GM21737 (cell line): ENCODE measurements around the gene H2AZ1.
"Not testable (repeated sequence)": the region's sequence is repeated elsewhere in the genome, so short reads cannot be mapped to it uniquely, and the experiment has no call there.

Experiments
- ATAC-seq: cut with Tn5 transposase; IDR thresholded peaks from one replicate; pipeline ENCODE4 v1.9.1; 2021; ENCODE audit warnings: mild to moderate bottlenecking, moderate library complexity; ENCODE audit not compliant: unreplicated experiment

Gene H2AZ1

DNA sequence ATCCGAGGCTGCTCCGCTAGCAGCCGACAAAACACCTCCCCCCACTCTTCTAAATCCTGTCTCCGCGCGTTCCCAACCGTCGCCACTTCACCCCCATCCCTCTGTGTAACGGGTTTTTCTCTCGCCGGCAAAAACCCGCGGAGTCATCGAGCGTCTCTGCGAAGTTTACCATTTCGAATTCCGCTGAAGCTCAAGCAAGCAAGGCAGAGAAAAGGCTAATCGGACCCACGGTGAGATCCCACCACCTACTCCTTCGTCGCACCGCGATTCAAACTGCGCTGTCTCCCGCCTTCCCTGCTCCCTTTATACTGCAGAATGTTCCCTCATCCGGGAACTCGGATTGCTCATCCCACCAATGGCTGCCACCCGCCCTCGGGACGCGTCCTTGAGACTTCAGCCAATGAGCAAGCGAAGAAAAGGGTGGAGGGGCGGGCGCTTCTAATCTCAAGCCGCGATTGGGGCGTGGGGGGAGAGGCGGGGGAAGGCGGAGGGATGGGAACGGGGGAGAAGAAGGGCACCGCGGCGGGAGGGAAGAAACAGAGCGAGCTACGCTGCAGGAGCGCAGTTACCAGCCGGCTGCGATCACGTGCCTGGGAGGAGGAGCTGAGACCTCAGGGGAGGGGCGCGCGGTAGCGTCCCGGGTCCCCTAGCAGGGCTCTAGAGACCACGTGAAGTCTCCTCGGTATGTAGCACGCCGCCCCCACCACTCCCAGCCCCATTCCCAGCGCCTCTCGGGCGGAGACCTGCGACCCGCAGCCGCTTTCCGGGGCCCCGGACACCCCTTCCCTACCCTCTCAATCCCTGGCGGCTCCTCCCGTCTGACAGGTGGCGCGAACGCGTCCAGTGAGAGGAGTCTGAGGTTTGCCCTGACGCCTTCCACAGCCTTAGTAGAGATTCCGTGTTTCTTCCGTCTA is at the start of gene H2AZ1:
H2AZ1 (minus strand) TSS at position 277 of the 914 bp plus-strand sequence; CDS start at position 172, 105 bp downstream.
- ATAC-seq, result peak; percentile 51

DNA sequence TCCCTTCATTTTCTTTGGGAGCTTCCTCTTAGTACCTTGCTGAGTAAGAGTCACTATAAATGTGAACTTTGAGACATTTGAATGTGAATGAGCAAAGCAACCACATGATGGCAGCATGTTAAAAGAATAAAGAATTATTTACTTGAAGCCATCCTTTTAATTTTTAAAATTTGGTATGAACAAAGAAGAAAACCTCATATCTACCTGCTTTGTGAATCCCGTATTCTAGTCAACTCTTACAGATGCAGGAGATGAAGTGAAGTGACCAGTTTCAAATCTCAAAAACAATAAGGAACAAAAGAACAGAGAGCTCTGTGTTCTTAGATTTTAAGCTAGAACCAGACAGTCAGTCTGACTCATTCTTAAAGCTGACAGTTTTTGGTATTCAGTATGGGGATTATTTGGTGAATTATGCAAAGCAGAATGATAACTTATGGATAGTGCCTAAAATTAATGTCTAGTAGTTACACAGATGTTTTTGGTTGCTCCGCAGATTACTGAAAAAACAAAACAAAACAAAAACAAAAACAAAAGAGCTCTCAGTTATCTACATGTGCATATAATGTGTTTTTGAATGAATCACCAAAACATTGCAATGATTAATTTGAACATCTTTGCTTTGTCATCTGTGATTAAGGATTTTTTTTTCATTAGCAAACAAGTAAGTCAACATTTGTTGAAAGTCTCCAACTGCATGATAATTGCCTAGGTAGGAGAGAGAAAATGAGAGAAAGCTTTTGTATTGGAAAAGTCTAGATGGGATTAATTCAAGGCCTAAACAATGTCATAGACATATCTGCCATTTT is 48.2 kb upstream of the H2AZ1 start:
- no peak for ATAC-seq

DNA sequence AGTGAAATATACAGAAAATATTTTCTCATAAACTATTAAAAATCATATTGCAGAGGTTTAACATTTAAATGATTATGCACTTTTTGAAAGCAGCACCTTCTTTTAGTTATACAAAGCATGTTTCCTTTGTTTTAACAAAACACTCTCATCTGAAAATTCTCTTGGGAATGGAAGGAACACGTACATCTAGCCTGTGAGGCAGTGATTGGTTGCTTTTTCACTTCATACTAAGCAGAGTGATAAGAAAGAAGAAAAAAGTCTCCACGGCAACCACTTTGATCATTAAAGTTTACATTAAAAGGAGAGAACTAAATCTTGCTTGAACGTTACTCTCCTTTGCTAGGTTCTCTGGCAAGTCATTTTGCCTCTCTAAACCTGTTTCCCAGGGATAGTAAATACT is 41.7 kb upstream of the H2AZ1 start:
- no peak for ATAC-seq

DNA sequence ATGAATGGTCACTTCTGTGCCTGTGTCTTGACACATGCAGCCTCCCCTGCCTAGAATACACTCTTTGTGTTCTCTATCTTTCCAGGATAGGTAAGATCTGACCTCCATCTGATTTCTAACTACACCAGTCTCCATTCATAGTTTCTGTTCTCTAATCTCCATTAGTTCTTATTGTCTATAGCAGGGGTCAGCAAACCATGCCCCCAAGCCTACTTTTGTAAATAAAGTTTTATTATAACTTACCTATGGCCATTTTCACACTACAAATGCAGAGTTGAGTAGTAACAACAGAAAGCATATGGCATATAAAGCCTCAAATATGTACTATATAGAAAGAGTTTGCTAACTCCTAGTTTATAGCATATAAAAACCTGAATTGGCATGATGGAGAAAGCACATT is 37.6 kb upstream of the H2AZ1 start:
- ATAC-seq, result no peak

DNA sequence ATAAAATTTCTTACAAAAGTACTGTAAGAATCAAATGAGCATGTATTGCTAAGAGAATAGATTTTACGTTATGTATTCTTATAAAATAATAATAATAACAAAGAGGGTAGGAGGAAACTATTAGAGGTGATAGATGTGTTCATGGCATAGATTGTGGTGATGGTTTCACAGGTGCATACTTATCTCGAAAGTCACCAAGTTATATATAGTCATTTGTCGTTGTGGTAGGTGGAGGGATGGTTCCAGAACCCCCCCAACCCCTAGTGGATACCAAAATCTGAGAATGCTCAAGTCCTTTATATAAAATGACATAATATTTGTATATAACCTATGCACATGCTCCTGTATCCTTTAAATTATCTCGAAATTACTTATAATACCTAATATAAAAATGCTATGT is 36.7 kb upstream of the H2AZ1 start:
- no peak for ATAC-seq

DNA sequence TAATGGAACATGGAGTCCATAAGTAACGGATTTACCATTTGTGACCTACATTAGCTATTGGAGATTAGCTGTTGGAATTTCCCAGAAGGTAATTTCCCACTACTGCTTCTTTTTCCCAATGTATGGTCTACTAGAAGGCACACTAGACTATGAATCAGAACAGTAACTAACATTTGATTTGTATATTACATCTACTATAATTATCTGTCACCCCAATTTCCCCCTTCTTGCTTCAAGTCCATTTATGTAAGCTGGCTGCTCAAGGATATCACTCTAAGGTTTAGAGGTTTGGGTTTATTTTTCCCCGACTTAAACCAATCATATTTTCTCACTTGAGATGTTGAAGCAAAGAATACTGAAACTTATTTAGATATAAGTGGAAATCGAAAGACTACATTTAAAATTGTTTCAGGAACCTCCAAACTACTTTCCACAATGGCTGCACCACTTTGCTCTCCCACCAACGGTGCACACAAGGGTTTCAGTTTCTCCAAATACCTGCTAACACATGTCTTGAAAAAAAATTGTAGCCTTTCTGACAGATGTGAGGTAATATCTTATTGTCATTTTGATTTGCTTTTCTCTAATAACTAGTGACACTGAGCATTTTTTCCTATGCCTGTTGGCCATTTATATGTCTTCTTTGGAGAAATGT is 33.3 kb upstream of the H2AZ1 start:
- ATAC-seq, result no peak

DNA sequence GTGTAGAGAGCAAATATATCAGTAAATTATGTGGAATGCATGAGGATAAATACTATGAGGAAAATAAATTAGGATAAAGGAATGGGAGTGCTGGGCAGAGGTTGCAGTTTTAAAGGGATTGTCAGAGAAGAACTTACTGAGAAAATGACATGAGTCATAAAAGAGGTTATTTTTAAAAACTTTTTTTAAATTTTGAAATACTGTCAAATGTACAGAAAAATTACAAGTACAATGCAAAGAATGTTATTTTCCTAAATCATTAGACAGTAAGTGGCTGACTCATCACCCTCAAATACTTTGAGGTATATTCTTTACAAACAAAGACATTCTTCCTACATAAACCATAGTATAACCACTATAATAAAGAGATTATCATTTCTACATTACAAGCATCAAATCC is 29.8 kb upstream of the H2AZ1 start:
- no peak for ATAC-seq

DNA sequence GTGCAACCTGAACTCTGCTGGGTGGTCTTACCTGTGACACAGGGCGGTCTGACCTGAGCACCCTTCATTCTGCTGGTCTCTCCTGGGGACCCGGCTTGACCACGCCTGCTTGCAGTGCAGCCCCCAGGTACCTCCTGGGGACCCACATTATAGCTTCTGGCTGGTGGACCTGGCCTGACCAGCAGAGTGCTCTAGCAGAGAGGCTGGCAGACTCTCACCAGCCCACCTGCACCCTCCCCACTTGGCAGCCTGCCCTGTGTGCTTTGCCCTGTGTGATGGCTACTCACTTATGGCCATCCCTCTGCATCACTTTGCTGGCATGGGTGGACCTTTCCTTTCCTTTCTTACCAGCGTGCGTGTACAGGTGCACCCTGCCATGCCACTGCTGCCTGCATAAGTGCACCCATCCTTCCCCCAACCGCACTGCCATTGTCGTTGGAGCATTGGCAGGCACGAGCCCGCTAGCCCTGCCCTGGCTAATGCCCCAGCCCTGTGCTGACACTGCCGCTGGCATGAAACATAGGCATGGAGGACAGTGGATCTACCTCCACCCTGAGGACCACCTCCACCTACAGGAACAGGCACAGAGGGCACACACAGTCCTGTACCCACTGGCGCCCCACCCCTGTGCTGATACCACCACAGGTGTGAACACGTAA is 21.5 kb upstream of the H2AZ1 start:
- ATAC-seq, result no peak

DNA sequence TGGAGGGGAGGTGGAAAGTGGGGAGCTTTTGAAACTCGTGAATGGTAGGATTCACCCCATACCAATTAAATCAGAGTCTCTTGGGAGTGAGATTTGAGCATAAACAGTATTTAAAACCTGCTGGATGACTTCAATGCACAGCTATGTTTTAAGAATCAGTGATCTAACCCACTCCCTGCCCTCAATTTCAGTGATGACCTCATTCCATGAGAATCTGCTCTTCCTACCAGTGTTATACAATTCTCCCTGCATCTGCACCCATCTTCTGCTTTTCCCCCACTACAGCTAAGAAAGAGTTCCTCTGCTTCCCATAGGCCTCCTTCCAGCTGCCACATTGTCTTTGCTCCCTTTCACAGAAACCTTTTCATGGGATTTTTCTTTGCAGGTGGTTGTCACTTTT is 18.3 kb upstream of the H2AZ1 start:
- no peak for ATAC-seq

DNA sequence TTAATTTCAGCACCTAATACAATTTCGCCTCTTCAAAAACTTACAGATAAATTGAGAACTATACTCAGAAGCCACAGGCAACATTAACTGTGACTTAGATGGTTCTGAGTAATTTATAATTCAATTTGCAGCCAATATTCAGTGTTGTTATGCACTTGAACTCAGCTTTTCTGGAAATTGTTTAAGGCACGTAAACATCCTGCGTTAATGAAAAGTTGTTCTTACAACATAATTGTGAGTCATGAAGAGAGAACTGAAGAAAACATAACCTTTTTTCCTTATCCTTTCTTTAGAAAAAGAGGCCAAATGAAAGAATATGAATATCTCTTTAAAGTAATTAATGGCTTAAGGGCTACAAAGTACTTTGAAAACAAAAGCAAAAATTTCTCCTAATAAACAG is 16.6 kb upstream of the H2AZ1 start:
- no peak for ATAC-seq

DNA sequence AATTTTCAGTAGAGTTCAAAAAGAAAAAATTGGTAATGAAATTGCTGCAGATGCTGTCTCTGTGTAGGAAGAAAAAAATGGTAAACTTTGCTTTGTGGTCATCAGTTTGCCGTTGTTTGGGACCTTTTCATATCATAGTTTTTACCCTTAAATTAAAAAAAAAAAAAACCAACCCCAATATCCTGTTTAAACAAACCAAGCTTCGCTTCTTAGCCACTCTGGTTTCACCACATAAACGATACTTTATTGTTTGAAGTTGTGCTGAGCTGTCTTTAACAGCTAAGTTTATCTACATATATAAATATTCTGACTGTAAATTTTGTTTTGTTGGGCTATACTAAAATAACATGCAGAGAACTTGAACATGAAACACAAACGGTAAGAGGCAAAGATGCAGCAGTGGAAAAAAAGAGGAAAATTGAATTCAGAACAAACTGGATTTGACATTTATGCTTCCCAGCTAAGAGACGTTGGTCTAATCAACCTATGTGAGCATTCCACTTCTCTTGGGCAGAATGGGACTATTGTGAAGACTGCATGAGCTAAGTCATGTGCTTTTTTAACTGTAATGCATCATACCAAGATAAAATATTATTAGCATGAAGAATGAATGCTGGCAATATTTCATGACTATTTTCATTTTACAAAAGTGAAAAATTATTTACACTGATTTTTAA is 15.7 kb upstream of the H2AZ1 start:
- ATAC-seq, result no peak

DNA sequence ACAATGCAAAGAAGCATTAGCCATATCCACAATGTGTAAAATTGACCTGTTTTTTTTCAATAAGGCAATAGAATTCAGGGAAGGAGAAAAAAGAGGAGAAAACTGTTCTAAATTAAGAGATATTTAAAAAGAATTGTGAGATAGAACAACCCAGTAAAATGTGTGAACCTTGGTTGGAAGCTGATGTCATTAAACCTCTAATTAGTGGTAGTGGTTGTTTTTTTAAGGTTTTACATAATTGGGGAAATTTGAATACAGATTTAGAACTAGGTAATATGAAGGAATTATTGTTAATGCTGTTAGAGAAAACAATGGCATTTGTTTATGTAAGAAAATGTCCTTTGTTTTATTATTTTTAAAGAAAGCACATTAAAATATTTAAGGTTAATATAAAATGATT is 15.1 kb upstream of the H2AZ1 start:
- ATAC-seq, result no peak

DNA sequence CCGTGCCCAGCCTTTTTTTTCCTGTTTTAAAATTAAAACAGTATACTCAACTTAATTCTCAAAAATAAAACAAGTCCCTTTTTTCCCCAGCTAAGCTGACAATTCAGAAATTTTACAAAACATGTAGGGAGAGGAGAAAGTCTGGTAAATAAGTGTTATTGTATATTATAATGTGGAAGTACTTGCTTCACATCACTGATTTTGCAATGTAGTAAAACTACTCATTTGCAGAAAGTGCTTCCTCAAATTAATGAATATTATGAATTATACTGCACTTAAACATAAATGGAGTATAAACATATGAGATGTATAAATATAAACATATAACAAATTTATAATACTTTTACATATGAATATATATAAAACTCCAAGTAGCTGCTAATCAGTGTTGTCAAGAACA is 11.6 kb upstream of the H2AZ1 start:
- no peak for ATAC-seq

DNA sequence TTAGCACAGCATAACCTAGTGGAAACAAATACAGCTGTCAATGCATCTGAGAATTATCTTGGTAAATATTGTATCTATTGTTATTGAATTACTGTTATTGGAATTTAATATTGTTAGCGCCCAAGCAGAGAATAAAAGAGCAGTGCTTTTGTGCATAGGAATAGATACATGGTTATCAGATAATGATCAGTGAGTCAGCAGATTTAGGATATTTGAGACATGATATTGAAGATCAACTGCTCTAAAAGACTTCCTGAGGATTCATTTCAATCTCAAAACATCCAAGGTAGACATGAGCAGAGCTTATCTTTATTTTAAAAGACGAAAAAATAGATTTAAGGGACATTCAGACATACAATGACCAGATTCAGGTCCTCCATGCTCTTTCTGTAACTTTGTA is 10.6 kb upstream of the H2AZ1 start:
- no peak for ATAC-seq

DNA sequence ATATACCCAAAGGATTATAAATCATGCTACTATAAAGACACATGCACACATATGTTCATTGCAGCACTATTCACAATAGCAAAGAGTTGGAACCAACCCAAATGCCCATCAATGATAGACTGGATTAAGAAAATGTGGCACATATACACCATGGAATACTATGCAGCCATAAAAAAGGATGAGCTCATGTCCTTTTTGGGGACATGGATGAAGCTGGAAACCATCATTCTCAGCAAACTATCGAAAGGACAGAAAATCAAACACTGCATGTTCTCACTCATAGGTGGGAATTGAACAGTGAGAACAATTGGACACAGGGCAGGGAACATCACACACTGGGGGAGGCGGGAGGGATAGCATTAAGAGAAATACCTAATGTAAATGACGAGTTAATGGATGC is 8.1 kb upstream of the H2AZ1 start:
- not testable (repeated sequence) for ATAC-seq

DNA sequence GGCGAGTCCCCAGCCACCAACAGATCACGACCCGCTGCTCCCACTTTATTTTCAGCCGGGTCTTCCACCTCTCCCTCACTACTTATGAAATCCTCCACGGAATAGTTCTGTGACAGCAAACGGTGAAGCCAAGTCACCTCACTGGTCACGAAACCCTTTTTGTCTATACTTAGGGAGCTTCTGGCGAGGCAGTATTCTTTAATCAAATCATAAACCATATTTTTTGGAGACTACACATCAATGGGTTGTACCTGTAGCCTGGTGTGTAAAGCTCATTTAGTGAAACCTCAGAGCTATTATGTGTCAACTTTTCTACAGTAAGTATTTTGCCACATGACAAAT is 809 bp upstream of the H2AZ1 start:
- no peak for ATAC-seq

DNA sequence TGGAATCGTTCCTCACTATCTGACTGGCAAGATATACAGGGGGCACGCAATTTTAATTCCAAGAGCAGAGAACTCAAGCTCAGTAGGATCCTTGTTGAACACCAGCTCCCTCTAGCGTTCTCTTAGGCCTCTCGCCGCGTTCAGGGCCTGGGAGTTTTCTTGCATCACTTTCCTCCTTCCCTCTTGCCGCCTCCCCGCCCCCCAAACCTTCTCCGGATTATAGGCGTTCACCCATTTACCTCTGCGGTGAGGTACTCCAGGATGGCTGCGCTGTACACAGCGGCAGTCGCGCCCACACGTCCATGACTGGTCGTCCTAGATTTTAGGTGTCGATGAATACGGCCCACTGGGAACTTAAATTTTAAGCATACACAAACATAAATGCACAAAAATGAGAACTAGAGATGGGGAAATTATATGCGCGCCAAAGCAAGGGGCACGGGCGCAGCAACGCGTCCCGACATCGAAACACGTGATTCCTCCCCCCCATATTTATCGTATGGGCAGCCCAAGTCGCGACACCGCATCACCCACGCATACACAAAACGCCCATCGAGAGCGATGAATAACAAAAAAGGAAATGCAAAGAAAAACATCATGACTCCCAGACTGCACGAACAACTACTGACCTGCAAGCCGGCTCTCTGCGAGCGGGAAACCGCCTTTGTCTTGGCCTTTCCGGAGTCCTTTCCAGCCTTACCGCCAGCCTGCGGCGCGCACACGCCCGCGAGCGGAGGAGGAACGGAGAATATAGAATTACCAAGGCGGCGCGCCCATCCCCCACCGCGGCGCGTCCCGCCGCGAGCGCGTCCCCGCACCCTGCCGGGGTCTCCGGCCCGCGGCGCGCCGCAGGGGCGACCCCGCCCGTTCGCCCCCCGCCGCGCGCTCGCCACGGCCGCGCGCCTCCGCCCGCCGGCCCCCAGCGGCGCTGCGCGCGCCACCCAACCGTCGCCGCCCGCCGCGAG is 759 bp downstream of the H2AZ1 start:
- ATAC-seq, result peak; percentile 29

DNA sequence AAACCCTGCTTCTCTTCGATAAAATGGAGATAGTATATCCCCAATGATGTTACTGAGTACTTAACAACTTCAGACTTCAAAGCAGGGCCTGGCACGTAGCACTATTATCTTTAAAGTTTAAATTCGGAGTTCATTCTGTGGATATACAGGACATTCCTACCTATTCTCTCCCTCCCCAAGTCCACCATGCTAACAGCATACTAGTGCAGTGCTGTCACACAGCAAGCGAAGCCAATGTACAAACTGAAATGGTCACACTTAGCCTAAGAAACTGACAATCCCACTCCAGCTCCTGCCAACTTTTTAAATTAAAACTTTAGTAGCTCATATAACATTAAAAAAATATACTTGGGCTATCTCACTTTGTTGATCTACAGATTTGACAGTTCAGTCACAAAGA is 2.5 kb downstream of the H2AZ1 start:
- ATAC-seq, result no peak

DNA sequence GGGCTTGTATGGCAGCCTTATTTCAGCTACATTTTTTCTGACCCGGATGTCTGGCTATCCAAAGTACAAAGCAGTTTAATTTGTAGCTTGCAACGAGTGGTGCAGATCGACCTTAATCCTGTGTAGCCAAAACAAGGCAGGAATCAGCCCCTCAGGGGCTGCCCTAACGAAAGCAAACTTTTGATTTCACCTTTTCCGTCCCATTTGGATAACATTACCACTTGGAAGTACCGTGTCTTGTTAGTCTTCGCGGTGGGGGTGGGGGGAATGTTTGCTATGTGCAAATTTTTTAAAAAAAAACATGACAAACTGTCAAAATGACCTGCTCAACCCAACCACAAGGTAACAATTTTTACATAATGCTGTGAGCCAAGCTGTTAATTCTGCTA is 2.9 kb downstream of the H2AZ1 start:
- ATAC-seq, result no peak
